GM12874 (cell line): ENCODE measurements around the gene LRP2.

Experiments used
- CTCF ChIP-seq: IDR thresholded peaks from 2 replicates; pipeline ENCODE4 v1.5.1; 2011; ENCODE audit warnings: low read depth, mild to moderate bottlenecking, control low read depth, low read length, moderate library complexity; ENCODE audit not compliant: insufficient read depth

The LRP2 gene

GRCh38 chr2:169302364-169302763 is 60.0 kb downstream of the LRP2 start:
- no peak for TF ChIP-seq CTCF

GRCh38 chr2:169301596-169302335 is 60.6 kb downstream of the LRP2 start:
- TF ChIP-seq CTCF, result no peak

GRCh38 chr2:169300636-169301530 is 61.5 kb downstream of the LRP2 start:
- no peak for TF ChIP-seq CTCF

DNA sequence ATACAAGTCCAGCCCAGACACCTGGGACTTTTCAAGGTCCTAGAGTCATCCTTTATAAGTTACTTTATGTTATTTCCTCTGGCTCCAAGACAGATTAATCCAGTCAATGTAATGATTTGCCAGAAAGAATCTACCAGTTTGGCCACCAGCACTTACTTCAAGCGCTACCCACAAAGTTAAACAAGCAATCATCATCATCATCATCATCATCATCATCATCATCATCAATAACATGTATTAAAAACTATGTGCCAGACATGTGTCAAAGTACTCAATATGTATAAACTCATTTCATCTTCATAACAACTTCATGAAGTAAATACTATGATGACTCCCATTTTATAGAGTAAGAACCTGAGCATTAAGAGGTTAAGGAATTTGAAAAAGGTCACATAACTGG is 64.3 kb downstream of the LRP2 start:
- no peak for TF ChIP-seq CTCF

DNA sequence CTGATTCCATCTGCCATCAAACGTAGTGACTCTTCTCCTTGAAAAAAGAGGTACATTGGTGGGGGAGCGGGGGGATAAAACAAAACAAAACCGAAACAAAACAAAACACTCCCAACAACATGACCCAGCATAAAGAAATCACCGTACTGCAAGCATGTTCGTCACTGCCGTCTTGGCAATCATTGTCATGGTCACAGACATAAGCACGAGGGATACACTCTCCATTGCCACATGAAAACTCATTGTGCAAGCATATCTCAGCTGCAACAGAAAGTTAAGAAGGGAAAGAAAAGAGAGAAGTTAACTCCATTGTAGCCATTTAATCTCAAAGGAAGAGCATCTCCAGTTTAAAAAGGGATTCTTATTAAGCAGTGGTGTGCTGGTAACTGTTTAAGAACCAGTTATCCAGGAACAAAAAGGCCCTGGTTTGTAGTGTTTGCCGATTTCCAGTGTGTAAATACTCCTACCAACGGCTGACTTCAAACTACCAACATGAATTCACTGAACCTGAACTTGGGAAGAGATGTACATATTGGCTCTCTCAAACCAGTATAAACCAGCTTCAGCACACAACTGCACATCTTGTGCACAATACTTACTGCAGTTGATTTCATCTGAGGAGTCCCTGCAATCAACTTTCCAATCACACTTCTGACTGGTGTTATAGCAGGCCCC is 68.2 kb downstream of the LRP2 start:
- no peak for TF ChIP-seq CTCF

DNA sequence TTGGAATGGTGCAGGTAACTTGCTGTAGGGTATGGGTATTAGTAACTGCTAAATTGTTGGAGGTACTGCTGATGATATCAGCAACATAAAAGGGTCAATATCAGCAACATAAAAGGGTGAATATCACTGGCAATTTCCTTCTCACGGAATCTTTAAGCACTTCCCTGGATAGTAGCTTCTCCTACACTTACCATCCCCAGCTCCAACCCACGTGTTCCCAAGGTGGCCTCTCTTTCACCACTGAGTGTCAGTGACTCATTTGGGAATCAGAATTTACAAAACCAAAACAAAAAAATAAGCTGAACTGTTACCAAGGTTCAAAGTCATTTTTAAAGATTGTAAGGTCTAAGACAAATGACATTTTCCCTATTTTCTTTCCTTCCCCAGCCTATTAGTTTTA is 70.8 kb downstream of the LRP2 start:
- TF ChIP-seq CTCF, result no peak

DNA sequence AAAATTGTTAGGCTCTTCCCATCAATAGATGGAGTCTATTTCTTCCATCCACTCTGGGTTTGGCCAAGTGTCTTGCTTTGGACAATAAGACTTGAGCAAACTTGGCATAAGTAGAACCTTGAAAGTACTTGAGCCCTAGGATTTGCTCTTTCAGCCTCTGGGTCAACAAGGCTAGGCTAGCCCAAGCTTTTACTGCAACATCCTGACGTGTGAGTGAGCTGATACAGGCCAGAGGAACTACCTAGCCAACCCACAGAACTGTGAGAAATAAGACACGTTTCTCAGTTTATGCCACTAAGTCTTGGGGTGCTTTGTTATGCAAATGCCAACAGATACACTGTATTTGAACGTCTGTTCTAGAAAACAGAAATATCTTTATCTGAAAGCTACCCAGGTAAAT is 71.9 kb downstream of the LRP2 start:
- TF ChIP-seq CTCF, result no peak
